D721Med (cell line): ENCODE results near the gene COA7.

Experiments used
- DNase-seq: peaks from one replicate; pipeline ENCODE4 v3.0.0; 2011; ENCODE audit warnings: low spot score; ENCODE audit not compliant: insufficient read length
- FAIRE-seq: peaks from 2 replicates; lab custom pipeline; 2011; peaks lifted over from hg19 to GRCh38; lab: Jason Lieb, UNC
- TF ChIP-seq, protein P1 (sequence below): IDR thresholded peaks from 2 replicates; pipeline ENCODE4 v1.5.1; 2012; ENCODE audit warnings: mild to moderate bottlenecking, control low read depth; ENCODE audit not compliant: insufficient read depth; ENCODE audit errors: missing control alignments

The COA7 gene

DNA sequence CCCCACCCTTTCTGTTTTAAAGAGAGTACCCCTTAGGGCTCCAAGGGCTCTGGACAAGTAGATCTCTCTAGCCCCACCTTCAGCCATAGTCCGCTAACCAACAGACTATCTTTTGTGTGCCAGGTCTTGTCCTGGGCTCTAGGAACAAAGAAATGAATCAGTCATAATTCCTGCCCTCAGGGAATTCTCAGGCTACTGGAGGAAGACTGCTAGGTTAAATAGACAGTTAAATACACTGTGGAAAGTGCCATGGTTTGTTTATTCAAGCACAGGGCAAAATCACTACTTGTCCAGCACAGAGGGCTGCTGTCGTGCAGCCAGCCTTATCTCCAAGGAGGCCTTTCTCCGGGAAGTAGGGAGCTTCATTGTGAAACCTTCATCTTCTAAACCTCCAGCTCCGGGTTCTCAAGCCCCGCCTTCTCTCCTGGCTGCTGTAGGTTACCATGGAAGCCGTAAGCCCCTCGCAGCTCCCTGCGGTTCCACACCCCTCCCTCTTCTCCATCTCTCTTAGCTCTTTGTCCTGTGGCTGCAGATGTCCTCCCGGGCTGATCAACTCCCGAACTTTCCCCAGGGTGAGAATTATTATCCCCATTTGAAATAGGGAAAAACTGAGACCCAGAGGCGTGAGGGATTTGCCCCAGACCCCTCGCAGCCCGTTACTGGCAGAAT is 35.4 kb downstream of the COA7 start:
- no peak for FAIRE-seq
- DNase-seq: peak; percentile 69
- TF ChIP-seq, protein P1, sequence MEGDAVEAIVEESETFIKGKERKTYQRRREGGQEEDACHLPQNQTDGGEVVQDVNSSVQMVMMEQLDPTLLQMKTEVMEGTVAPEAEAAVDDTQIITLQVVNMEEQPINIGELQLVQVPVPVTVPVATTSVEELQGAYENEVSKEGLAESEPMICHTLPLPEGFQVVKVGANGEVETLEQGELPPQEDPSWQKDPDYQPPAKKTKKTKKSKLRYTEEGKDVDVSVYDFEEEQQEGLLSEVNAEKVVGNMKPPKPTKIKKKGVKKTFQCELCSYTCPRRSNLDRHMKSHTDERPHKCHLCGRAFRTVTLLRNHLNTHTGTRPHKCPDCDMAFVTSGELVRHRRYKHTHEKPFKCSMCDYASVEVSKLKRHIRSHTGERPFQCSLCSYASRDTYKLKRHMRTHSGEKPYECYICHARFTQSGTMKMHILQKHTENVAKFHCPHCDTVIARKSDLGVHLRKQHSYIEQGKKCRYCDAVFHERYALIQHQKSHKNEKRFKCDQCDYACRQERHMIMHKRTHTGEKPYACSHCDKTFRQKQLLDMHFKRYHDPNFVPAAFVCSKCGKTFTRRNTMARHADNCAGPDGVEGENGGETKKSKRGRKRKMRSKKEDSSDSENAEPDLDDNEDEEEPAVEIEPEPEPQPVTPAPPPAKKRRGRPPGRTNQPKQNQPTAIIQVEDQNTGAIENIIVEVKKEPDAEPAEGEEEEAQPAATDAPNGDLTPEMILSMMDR: no peak

DNA sequence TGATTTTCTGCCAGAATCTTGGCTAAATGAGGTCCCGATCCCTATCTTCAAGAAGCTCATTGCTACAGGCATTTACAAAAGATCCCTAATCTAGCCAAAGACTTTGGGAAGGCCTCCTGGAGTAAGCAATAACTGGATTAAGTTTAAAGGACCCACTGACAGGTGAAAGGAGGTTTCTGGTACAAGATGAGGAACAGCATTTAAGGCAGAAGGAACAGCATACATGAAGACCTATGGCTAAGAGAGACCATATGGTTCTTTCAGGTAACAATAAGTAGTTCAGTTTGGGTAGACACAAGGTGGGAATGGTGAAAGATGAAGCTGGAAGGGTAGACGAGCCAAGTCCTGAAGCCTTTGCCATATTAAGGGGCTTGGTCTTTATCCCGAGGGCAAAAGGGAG is 37.3 kb downstream of the COA7 start:
- no peak for DNase-seq
- TF ChIP-seq, protein P1: no peak
- FAIRE-seq: no peak

DNA sequence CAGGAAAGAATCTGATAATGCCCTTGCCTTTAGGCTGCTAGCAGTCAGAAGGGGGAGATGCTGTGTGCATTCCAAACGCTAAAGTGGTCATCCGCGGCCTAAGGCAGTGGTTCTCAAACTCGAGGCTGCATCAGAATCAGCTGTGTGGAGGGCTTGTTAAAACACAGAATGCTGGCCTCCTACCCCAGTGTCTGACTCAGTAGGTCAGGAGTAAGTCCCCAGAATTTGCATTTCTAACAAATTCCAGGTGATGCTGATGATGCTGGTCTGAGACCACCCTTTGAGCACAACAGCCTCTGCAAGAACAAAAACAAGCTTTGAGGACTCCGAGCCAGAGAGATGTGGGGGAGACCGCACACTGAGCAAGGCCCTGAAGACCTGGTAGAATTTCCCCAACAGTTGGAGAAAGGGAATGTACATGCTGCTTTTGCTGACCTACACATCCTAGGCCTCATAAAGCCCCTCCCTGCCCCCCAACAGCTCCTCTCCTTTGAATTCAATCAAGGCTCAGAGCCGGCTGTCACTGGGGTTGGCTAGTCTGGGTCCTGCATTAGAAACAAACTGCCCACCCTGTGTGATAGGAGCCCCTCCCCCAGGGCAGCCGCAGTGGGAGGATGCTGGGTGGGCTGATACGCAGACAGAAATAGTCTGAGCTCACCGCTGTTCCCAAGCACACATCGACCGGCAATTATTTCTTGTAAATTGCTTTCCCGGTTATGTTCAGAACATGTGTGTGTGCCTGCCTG is 38.1 kb downstream of the COA7 start:
- FAIRE-seq: no peak
- DNase-seq: no peak
- TF ChIP-seq, protein P1: no peak

DNA sequence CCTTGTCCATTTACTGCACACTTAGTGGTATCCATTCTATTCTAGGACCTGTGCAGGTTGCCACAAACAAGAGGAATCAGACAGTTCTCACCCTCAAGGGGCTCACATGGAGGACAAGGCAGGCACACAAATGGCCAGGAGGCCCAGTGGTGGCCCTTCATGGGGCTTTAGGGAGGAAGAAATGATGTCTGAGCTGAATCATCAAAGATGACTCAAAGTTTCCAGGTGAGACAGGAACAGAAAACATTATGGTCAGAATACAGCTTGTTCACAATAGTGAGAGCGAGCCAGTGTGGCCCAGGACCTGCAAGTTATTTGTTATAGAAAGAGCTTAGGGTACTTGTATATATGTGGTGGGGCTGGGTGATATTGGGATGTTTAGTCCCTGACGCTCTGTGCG is 38.8 kb downstream of the COA7 start:
- TF ChIP-seq, protein P1: no peak
- no peak for DNase-seq
- no peak for FAIRE-seq

- FAIRE-seq (no peak), DNase-seq (no peak)
- TF ChIP-seq, protein P1: no peak
Observed at GRCh38 chr1:52658795-52659194, 39.4 kb downstream of the COA7 start.

DNA sequence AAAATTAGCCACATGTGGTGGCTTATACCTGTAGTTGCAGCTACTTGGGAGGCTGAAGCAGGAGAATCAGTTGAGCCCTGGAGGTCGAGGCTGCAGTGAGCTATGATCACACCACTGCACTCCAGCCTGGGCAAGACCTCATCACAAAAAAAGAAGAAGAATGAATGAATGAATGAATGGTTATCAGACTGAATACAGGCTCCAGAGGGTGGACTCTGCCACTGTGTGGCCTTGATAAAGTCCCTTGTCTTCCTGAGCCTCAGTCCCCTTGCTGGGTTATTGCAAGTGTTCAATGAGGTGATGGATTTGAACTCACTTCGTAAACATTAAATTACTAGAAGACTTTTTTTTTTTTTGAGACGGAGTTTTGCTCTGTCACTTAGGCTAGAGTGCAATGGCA is 40.4 kb downstream of the COA7 start:
- FAIRE-seq (no peak), DNase-seq (no peak)
- TF ChIP-seq, protein P1: no peak

- FAIRE-seq (no peak), DNase-seq (no peak)
- TF ChIP-seq, protein P1: no peak
Observed at GRCh38 chr1:52654063-52654462, 44.1 kb downstream of the COA7 start.
